Type B pancreatic cell (in vitro differentiated cells): ENCODE data around the gene SESTD1. TPM values are rescaled to one million over a fixed set of nuclear protein-coding genes. Genes with fewer than 3 reads are reported as not detected.
A peak's percentile ranks its signal among the peaks of the same experiment; 100 is the strongest.

Source experiments
- DNase-seq: peaks from one replicate; pipeline ENCODE4 v3.0.0; 2021; ENCODE audit warnings: mixed read lengths; ENCODE audit not compliant: unreplicated experiment; ENCODE audit errors: extremely low spot score
- H3K27ac Mint-ChIP-seq: 2 replicates; pipeline ENCODE4 v1.8.0; 2021; ENCODE audit warnings: mild to moderate bottlenecking, mixed read lengths
- H3K27me3 Mint-ChIP-seq: 2 replicates; pipeline ENCODE4 v1.8.0; 2021; ENCODE audit warnings: mixed read lengths
- H3K36me3 Mint-ChIP-seq: 2 replicates; pipeline ENCODE4 v1.8.0; 2021; ENCODE audit warnings: mixed read lengths
- H3K4me1 Mint-ChIP-seq: one replicate; pipeline ENCODE4 v1.8.0; 2021; ENCODE audit warnings: mixed read lengths; ENCODE audit not compliant: unreplicated experiment
- H3K4me3 Mint-ChIP-seq: 2 replicates; pipeline ENCODE4 v1.8.0; 2021; ENCODE audit warnings: mild to moderate bottlenecking, mixed read lengths
- H3K9me3 Mint-ChIP-seq: 2 replicates; pipeline ENCODE4 v1.8.0; 2021; ENCODE audit warnings: mixed read lengths
- CTCF ChIP-seq: fragments of 200-600 bp; sonication (generic); conservative IDR thresholded peaks from 2 replicates; pipeline ENCODE4 v1.5.0; 2021; ENCODE audit warnings: antibody characterized with exemption, mild to moderate bottlenecking
- total RNA-seq: library from RNA; stranded (reverse); gene quantifications from 2 replicates; pipeline ENCODE4 v1.2.1, GENCODE V29; 2021; ENCODE audit warnings: low replicate concordance

Gene SESTD1
- total RNA-seq, 1 donor from 2014 or later: 75.9 TPM

GRCh38 chr2:179239838-179240237 is 24.8 kb downstream of the SESTD1 start:
- peaks cover 15% of the 10 kb centered on the region for H3K9me3 Mint-ChIP-seq
- peak overlapping the region; percentile 8 for H3K27ac Mint-ChIP-seq
- TF ChIP-seq CTCF: no peak
- no peak overlapping the region for H3K4me3 Mint-ChIP-seq
- DNase-seq: no peak
- no peaks in the 10 kb centered on the region for H3K27me3 Mint-ChIP-seq
- peaks cover 20% of the 10 kb centered on the region for H3K36me3 Mint-ChIP-seq
- H3K4me1 Mint-ChIP-seq: peaks cover 31% of the 10 kb centered on the region

GRCh38 chr2:179239195-179239594 is 25.4 kb downstream of the SESTD1 start:
- Mint-ChIP-seq H3K4me1 (peaks cover 31% of the 10 kb centered on the region), H3K36me3 (peaks cover 20% of the 10 kb centered on the region), H3K27ac (peak overlapping the region; percentile 8), H3K27me3 (no peaks in the 10 kb centered on the region), H3K9me3 (peaks cover 15% of the 10 kb centered on the region), H3K4me3 (peak overlapping the region; percentile 11)
- no peak for DNase-seq
- TF ChIP-seq CTCF: no peak

GRCh38 chr2:179238027-179238426 is 26.6 kb downstream of the SESTD1 start:
- Mint-ChIP-seq H3K9me3 (peaks cover 9% of the 10 kb centered on the region), H3K27me3 (no peaks in the 10 kb centered on the region), H3K36me3 (peaks cover 14% of the 10 kb centered on the region), H3K4me3 (no peak overlapping the region), H3K4me1 (peaks cover 31% of the 10 kb centered on the region), H3K27ac (no peak overlapping the region)
- no peak for TF ChIP-seq CTCF
- DNase-seq: no peak

- no peak for TF ChIP-seq CTCF
- Mint-ChIP-seq H3K27me3 (no peaks in the 10 kb centered on the region), H3K36me3 (peaks cover 13% of the 10 kb centered on the region), H3K9me3 (peaks cover 4% of the 10 kb centered on the region), H3K27ac (peak overlapping the region; percentile 21), H3K4me3 (peak overlapping the region; percentile 29), H3K4me1 (peaks cover 31% of the 10 kb centered on the region)
- DNase-seq: no peak
Measured at GRCh38 chr2:179237209-179237946, 27.3 kb downstream of the SESTD1 start.

GRCh38 chr2:179235463-179236108 is 29.0 kb downstream of the SESTD1 start:
- Mint-ChIP-seq H3K9me3 (no peaks in the 10 kb centered on the region), H3K27ac (no peak overlapping the region), H3K36me3 (peaks cover 8% of the 10 kb centered on the region), H3K27me3 (no peaks in the 10 kb centered on the region), H3K4me1 (peaks cover 31% of the 10 kb centered on the region), H3K4me3 (peak overlapping the region; percentile 19)
- no peak for TF ChIP-seq CTCF
- no peak for DNase-seq
